HK-2 (cell line): ENCODE measurements around the gene ZNF80.
A peak's percentile ranks its signal among the peaks of the same experiment; 100 is the strongest.

Experiments
- DNase-seq: peaks from one replicate; pipeline ENCODE4 v3.0.0-alpha.2; 2018; ENCODE audit not compliant: unreplicated experiment

Gene ZNF80

DNA sequence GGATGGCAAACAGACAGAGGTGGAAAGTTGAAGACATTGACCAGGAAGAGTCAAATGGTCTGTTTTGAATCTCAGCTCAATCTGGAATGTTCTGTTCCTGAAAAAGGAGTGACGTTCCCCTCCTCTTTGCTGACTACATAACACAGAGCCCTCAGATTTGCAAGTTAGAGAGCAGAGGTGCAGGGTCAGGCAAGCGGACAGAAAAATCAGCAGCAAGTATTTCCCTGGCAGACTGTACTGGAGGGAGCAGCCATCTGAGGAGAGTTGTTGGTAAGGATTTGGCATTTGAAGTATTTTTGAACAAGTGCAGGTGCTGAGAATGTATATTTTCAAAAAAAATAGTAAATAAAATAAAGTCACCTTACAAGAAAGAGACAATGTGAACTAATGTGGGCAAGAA is 17.6 kb downstream of the ZNF80 start:
- DNase-seq = no peak

DNA sequence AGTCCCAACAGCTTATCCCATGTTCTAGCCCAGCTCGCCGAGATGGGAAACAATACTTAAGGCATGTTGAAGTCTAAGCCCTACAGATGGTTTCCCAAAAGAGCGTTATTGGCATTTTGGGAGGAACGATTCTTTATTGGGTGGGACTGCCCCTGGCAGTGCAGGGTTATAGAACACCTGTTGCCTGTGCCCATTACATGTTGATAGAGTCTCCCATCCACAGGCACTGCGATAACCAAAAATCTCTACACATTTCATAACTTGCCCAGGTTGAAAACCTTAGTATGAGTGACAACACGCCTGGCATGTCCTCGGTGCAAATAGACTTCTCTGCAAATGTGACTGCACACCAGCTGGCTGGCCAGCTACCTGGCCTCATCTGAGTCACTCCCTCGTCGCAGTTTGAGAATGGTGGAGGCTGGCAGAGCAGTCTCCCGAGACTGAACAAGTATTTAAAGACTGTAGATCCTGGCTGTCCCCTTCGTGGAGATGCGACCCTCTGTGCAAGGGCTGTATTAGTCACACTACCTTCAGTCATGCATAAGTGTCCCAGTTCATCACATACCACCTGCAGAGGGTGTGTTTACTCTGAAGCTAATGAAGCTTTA is 18.7 kb downstream of the ZNF80 start:
- DNase-seq = no peak

DNA sequence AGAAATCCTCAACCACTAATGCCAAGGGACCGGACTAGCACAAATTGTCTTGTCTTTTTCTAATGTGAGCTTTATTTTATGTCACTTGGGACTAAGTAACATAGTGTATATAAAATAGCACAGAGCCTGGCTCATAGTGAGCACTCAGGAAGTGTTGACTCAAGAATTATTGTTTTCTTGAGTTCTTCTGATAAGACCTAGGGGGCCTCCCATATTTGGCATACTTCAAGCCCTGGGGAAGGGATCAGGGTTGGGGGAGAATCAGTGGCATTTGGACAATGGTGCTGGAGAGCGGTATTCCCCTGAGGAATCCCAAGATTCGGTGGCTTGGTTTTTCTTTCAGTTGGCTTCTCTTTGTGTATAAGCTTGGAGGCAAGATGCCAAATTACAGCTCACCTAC is 19.4 kb downstream of the ZNF80 start:
- DNase-seq = no peak

DNA sequence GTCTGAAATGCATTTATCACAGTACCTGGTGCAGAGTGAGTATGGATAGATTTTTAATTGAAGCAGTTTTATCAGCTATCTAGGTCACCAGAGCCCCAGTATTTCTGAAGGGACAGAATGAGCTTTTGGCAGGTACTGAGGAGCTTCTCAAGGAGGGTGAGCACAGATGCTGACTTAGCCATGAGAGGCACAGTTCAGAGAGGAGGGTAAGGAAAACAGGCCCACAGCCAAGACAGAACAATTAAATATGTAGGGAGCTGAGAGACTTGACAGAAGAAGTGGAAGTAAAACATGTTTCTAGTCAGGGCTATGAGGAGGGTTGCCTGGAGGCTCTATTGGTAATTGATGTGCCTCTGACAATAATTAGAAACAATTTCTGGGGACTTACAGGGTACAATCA is 20.1 kb downstream of the ZNF80 start:
- DNase-seq = no peak

DNA sequence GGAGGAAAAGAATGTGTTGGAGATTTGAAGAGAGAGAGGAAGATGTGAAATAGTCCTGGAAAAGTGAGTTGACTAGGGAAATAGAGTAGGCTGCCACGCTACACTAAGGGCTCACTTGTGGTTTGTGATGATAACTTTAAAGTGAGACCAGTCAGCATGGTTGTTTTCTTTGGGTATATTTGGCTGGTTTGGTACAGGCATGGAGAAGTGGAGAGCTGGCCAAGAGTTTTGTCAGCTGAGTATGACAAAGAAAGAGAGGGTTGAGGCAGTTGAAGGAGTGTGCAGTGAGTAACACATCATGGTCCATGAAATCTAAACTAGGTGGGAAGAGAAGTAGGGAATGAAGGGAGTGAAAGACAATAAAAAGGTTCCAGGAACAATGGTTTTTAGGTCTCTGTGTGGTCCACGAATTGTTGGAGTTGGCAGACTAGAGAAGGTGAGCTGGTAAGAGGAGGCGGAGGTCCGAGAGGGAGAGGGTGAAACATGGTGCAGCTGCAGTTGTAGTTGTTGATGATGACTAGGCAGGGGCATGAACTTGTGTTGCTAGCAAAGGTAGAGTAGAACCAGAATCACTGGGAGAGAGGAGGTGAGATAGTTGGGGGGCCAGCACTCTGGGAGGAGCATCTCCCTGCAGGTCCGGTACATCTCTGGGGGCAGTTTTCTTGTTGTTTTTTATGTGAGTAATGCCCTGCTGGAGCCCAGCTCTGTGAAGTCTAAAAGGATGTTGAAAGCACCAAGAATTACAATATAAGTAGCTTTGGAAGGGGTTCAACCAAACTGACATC is 21.0 kb downstream of the ZNF80 start:
- DNase-seq = no peak

DNA sequence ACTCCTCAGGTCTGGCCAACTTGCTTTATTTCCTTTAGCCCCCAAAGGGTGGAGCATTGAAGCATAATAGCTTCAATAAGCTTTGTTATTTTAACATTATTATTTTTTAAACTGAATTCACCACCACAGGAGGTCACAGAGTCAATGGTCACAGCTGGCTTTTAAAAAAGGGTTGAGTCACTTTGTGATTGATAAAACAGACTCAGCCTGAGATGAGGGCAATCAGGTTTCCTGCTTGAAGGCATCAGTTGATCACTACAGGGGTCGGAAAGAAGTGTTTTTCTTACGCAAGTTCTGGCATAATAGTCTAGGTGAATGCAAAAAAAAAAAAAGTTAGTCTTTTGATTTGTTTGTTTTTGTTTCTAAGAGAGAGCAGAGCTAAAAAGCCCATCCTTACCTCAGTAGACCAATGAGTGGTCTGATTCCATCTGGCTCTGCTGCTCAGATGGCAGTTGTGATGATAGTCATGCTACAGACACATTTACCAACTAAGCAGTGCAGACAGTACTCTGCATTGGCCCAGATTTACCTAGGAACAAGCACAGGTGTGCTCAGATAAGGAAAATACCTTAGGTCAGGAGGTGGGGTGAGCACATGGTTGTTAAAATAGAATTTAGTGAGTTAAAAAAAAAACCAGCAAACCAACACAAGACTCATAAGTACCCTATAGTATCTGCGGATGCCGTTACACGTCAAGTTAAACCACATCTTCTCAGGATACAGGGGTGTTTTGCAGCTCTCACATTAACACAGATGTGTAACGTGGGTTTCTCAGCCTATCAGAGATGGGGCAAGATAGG is 22.6 kb downstream of the ZNF80 start:
- DNase-seq = no peak

DNA sequence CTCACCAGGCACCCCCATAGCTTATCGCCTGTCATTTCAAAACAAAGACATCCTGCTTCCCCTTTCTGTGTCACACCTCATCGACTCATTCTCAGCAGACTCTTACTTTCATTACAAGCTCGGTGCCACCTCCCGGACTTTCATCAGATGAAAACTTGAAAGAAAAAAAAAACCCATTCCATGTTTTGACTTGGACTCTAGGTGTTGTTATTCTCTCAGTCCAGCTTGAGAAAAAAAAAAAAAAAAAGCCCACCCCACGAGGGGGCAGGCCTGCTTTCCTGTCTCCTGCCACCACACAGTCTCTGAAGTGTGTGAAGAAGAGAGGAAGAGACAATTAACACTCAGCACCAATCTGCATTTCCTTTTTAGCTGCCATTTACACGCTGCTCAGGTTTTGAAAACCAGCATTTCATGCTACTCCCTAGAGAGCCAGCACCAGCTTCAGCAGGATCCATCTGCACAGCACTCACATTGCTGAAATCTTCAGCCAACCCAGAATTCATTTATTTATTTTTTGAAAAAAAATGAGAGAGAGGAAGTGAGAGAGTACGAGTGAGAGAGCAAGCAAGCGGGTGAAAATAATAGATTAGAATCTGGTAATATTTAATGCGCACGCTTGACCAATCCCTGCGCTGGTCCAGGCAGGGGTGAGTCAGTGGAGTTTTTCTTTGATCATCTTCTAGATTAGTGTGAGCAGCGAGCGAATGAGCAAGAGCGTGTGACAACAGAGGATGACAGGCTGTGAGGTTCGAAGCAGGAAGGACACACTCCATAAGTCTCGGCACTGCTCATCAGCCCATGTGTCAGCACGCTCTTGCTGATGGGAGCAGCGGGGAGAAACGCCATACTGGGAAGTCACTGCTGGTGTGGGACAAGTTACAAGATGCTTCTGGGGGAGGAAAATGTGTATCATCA is 23.5 kb downstream of the ZNF80 start:
- peak; percentile 81 for DNase-seq

DNA sequence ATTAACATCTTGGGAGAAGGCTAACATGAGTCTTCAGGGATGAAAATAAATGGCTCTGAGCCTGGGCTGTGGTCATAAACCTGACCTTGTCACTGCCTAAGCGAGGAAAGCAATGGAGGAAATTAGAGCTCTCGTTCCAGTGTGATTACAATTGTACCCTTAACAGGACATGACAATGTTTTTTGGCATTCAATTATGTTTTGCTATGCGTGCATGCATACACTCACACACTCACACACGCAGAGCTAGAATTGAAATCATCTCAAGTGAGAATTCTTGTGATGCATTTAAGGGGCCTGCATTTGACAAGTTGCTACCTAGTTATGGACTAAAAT is 24.1 kb downstream of the ZNF80 start:
- DNase-seq = no peak

DNA sequence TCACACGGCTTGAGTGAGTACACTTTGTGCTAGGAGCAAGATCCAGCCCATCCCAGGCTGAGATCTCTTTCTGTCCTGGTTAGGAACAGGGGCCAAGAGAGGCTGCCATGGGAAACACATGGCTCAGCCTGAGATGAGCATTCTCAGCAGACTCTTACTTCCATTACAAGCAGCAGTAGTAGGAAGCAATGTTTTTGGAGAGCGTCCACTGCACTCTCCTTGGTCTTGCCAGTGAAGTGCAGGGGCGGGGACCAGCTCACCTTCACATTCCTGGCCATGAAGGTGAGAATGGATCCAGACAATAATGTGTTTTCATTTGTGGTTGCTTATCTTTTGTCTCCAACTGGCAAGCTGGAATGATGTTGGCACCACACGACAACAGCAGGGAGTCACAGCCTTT is 24.7 kb downstream of the ZNF80 start:
- no peak for DNase-seq

DNA sequence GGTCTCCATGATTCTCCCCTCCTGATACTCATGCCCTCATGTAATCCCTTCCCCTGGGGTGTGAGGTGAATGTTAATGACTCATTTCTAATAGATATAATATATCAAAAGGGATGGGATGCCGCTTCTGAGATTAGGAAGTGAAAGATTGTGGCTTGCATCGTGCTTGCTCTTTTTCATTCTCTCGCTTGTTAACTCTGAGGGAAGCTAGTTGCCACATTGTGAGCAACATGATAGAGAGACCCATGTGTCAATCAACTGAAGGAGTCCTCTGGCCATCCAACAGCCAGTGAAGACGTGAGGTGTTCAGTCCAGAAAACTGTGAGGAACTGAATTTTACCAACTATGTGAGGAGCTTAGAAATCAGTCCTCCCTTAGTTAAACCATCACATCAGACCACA is 29.6 kb downstream of the ZNF80 start:
- DNase-seq = no peak

DNA sequence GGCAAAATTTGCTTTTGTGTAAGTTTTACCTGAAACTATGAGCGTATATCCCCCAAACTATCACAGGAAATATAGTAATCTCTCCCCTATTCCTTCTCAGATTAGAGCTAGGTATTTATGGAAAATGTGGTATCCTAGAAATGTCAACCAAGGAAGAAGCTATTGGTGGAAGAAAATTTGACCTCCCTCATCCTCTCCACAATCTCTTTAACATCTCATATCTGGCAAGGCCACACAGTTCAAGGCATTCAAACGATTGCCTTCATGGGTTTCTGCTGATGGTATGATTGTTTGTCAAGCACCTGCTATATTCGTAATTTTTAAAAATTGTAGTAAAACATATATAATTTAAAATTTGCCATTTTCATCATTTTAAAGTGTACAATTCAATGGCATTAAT is 31.0 kb downstream of the ZNF80 start:
- DNase-seq = no peak

DNA sequence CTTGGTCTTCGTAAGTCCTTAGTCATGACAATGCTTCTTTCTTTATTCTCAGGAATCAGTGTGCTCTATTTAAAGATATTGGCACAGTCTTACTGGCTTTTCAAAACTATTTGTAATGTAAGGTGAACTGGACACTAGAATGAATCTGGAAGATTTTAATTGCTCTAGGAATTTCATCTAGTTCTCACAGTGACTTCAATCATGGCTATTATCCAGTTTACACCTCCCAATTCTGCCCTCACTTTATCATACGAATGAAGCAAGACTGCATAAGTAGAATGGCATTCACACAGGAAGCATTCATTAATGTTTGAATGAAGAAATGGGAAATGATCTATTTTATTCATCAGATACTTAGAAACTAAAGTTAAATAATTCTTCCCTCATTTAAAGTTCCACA is 31.8 kb downstream of the ZNF80 start:
- no peak for DNase-seq

DNA sequence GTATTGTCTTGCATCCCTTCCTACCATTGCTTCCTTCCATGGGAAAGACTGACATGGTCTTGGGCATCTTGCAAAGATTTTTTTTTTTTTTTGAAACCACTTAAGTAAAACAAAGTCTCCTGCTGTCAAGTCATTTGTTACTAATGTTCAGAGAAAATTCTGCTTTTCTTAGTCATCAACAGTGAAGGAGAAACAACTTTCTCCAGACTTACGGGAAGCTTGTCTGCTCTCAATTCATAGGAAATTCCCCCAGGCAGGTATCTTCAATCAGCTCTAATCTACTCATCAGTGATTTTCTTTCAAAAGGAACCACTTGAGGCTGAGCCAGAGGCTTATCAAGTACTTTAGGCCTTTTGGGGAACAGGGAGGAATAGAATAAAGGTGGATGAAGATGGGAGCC is 42.6 kb downstream of the ZNF80 start:
- no peak for DNase-seq

DNA sequence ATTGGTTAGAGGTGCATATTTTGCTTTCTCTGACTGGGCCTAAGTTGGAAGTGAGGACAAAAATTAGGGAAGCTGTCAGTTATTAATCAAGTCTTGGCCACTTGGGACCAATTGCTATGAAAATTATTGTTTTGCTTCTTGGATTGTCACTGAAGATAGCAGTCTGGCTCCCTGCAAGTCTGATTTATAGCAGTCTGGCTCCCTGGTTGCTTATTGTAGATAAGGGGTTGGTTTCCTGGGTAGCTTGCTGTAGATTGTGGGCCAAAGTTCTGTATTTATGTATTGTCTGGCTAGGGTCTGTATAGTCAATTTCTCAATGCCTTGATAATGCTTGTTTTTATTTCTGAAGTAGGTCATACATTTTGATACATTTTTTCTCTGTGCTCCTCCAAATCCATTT is 45.2 kb downstream of the ZNF80 start:
- no peak for DNase-seq

DNA sequence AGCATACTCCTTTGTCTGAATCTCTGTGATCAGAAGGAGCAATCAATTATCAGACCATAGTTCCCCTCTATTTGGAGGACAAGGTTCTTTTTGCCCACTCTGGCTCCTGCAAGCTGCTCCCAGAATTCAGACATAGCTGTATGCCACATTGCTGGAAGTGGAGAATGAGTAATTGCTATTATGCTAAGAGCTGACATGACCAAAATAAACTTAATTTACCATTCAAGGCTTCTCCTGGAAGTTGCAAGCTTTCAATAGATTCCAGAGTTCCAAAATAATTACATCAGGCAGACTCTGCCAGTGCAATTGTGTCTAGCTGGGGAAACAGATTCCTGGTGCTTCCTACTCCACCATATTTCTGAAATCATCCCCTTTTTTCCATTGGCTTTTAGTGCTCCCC is 50.9 kb downstream of the ZNF80 start:
- DNase-seq = no peak
